Gastroesophageal sphincter (tissue), 4 donors: Measurements from ENCODE around the gene ARL16. TPM values are rescaled to one million over a fixed set of nuclear protein-coding genes. Genes with fewer than 3 reads are reported as not detected.
A peak's percentile ranks its signal among the peaks of the same experiment; 100 is the strongest.
"Not testable (repeated sequence)": the region's sequence is repeated elsewhere in the genome, so short reads cannot be mapped to it uniquely, and the experiment has no call there.

Experiments used
- ATAC-seq: fragments of 150-250 bp; one replicate; pipeline ENCODE4 v1.9.1; 2016; ENCODE audit warnings: mild to moderate bottlenecking, moderate library complexity
- H3K27ac ChIP-seq, 4 donors: fragments of 200-600 bp; sonication (generic) in 3 of 4; 1 replicate in 3 of 4; 2 replicates in 1 of 4; pipeline ENCODE4 v1.5.1; 2016 to 2019
- H3K27me3 ChIP-seq: fragments of 200-600 bp; sonication (generic); one replicate; pipeline ENCODE4 v1.5.1; 2019
- H3K36me3 ChIP-seq, 2 donors: fragments of 200-600 bp; sonication (generic); one replicate each; pipeline ENCODE4 v1.5.1; 2019; ENCODE audit warnings: control low read depth in 1 of 2
- H3K4me1 ChIP-seq, 3 donors: fragments of 200-600 bp; sonication (generic); 1 replicate in 2 of 3; 2 replicates in 1 of 3; pipeline ENCODE4 v1.5.1; 2016 to 2019; ENCODE audit warnings: control low read depth in 2 of 3
- H3K4me3 ChIP-seq, 2 donors: fragments of 200-600 bp; sonication (generic); one replicate each; pipeline ENCODE4 v1.5.1; 2019; ENCODE audit warnings: mild to moderate bottlenecking in 1 of 2, moderate library complexity in 1 of 2
- H3K9me3 ChIP-seq, 3 donors: fragments of 200-600 bp; sonication (generic); one replicate each; pipeline ENCODE4 v1.5.1; 2017 to 2019; ENCODE audit warnings: control low read depth in 2 of 3
- CTCF ChIP-seq, 4 experiments: fragments of 200-600 bp in 2 of 4; fragments of 450-650 bp in 2 of 4; sonication (generic) in 1 of 4; IDR thresholded peaks; one replicate each; pipeline ENCODE4 v1.5.1; 2017 to 2019; ENCODE audit warnings: antibody characterized with exemption in 4 of 4, mild to moderate bottlenecking in 2 of 4, moderate library complexity in 2 of 4
- EP300 ChIP-seq: sonication (generic); formaldehyde crosslinking; IDR thresholded peaks from one replicate; pipeline ENCODE4 v1.6.1; 2017; ENCODE audit warnings: antibody characterized with exemption, mild to moderate bottlenecking
- POLR2A ChIP-seq, 2 donors: fragments of 450-650 bp; IDR thresholded peaks; one replicate each; pipeline ENCODE4 v1.6.1; 2017; ENCODE audit warnings: antibody characterized with exemption in 2 of 2, mild to moderate bottlenecking in 2 of 2, moderate library complexity in 1 of 2
- POLR2AphosphoS5 ChIP-seq: sonication (generic); formaldehyde crosslinking; IDR thresholded peaks from one replicate; pipeline ENCODE4 v1.6.1; 2017; ENCODE audit warnings: antibody characterized with exemption
- WGBS, 2 donors: methylation state at CpG; one replicate each; pipeline ENCODE4 v1.1.5; 2018; ENCODE audit warnings: low coverage in 1 of 2; 5-methylcytosine and 5-hydroxymethylcytosine counted together
- total RNA-seq, 4 donors: library from RNA; depleted of rRNA; stranded (reverse); fragments of >200 nt; gene quantifications; one replicate each; pipeline ENCODE4 v1.1.0, GENCODE V29; 2016

ARL16 gene
- total RNA-seq, 4 donors from 2014 or later, result 26.2 to 52.8 (median 30.2) TPM

- H3K9me3 ChIP-seq, result no peaks in the 10 kb centered on the region
- TF ChIP-seq POLR2AphosphoS5 (no peak), CTCF (IDR thresholded peaks at IDR 0.05) (no peak), POLR2A (IDR thresholded peaks at IDR 0.05) (no peak), EP300 (no peak)
- no peak overlapping the region for H3K4me3 ChIP-seq
- peaks cover 0 to 57% of the 10 kb centered on the region in 2 donors for H3K36me3 ChIP-seq
- H3K4me1 ChIP-seq, result peaks cover 0 to 6% (median 2%) of the 10 kb centered on the region in 3 donors
- 80 to 86% methylated on average over 1 to 4 of the region's 17 CpGs for WGBS, 2 donors
- H3K27me3 ChIP-seq, result no peaks in the 10 kb centered on the region
- no peak overlapping the region for H3K27ac ChIP-seq
- ATAC-seq, result no peak
Observed at GRCh38 chr17:81676906-81677305, 6.7 kb downstream of the ARL16 start.

- not testable (repeated sequence) for H3K27ac ChIP-seq, H3K9me3 ChIP-seq, ATAC-seq, H3K4me1 ChIP-seq, H3K27me3 ChIP-seq, H3K4me3 ChIP-seq
- peaks cover 0 to 57% of the 10 kb centered on the region in 2 donors for H3K36me3 ChIP-seq
- TF ChIP-seq CTCF (IDR thresholded peaks at IDR 0.05), result peak in 3 of 4 experiments; percentile 62 to 67 (median 62)
- 35 to 37% methylated on average over 5 to 11 of the region's 18 CpGs for WGBS, 2 donors
Observed at GRCh38 chr17:81675515-81676221, 7.9 kb downstream of the ARL16 start.

GRCh38 chr17:81673561-81674258 lies 9.9 kb downstream of the ARL16 start:
- Histone ChIP-seq H3K27me3 (no peaks in the 10 kb centered on the region), H3K9me3 (no peaks in the 10 kb centered on the region), H3K27ac (no peak overlapping the region), H3K4me3 (no peak overlapping the region), H3K4me1 (peaks cover 0 to 7% (median 0%) of the 10 kb centered on the region in 3 donors), H3K36me3 (peaks cover 0 to 62% of the 10 kb centered on the region in 2 donors)
- TF ChIP-seq EP300, result no peak
- no peak for TF ChIP-seq POLR2A (IDR thresholded peaks at IDR 0.05)
- TF ChIP-seq POLR2AphosphoS5, result no peak
- no peak for TF ChIP-seq CTCF (IDR thresholded peaks at IDR 0.05)
- ATAC-seq, result no peak
- WGBS, 2 donors, result 74 to 81% methylated on average over 9 of the region's 18 CpGs

- WGBS, 2 donors, result 90 to 96% methylated on average over 2 to 4 of the region's 16 CpGs
- no peak overlapping the region for H3K4me3 ChIP-seq
- peaks cover 0 to 68% of the 10 kb centered on the region in 2 donors for H3K36me3 ChIP-seq
- H3K27me3 ChIP-seq, result no peaks in the 10 kb centered on the region
- TF ChIP-seq POLR2A (IDR thresholded peaks at IDR 0.05), result no peak
- no peak for TF ChIP-seq EP300
- no peak for TF ChIP-seq CTCF (IDR thresholded peaks at IDR 0.05)
- TF ChIP-seq POLR2AphosphoS5, result no peak
- peaks cover 0 to 14% (median under 1%) of the 10 kb centered on the region in 3 donors for H3K4me1 ChIP-seq
- no peak for ATAC-seq
- no peaks in the 10 kb centered on the region for H3K9me3 ChIP-seq
- H3K27ac ChIP-seq, result no peak overlapping the region
Observed at GRCh38 chr17:81672954-81673353, 10.6 kb downstream of the ARL16 start.

- Histone ChIP-seq H3K36me3 (peaks cover 0 to 68% of the 10 kb centered on the region in 2 donors), H3K9me3 (no peaks in the 10 kb centered on the region), H3K27ac (no peak overlapping the region), H3K4me3 (no peak overlapping the region), H3K27me3 (no peaks in the 10 kb centered on the region), H3K4me1 (peaks cover 0 to 19% (median 5%) of the 10 kb centered on the region in 3 donors)
- ATAC-seq, result no peak
- no CpG with 5 or more reads among the region's 18 CpGs for WGBS, 2 donors
- no peak for TF ChIP-seq CTCF (IDR thresholded peaks at IDR 0.05)
- TF ChIP-seq EP300, result no peak
- TF ChIP-seq POLR2AphosphoS5, result no peak
- TF ChIP-seq POLR2A (IDR thresholded peaks at IDR 0.05), result no peak
Observed at GRCh38 chr17:81672504-81672903, 11.1 kb downstream of the ARL16 start.
